ENCODE data around the gene RAD51B.

Gene RAD51B

DNA sequence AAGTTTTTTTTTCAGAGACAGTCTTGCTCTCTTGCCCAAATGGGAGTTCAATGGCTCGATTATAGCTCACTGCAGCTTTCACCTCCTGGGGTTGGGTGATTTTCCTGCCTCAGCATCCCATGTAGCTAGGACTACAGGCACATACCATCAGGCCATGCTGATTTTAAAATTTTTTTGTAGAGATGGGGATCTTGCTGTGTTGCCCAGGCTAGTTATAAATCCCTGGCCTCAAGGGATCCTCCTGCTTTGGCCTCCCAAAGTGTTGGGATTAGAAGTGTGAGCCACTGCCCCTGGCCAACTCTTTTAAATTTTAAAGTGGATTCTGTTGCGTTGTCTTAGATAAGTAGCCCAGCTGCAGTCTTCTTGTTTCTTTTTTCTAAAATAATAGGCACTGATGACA is 115.8 kb downstream of the RAD51B start:
- no peak overlapping the region for H3K4me3 ChIP-seq (ENCODE audit: low read depth, low read length)
- H3K27me3 ChIP-seq (replicated peaks) = no peaks in the 10 kb centered on the region
- in situ Hi-C loops (cut with HindIII; ENCODE audit: low pct_ligation_motif_present, low sequenced_read_pairs) = loop anchor here (25.0 kb wide), 1 partner anchor 877 kb away; no protein-coding TSS in a partner anchor
- H3K36me3 ChIP-seq (replicated peaks) = no peaks in the 10 kb centered on the region
- no peak overlapping the region for H3K27ac ChIP-seq
- TF ChIP-seq, protein P1, sequence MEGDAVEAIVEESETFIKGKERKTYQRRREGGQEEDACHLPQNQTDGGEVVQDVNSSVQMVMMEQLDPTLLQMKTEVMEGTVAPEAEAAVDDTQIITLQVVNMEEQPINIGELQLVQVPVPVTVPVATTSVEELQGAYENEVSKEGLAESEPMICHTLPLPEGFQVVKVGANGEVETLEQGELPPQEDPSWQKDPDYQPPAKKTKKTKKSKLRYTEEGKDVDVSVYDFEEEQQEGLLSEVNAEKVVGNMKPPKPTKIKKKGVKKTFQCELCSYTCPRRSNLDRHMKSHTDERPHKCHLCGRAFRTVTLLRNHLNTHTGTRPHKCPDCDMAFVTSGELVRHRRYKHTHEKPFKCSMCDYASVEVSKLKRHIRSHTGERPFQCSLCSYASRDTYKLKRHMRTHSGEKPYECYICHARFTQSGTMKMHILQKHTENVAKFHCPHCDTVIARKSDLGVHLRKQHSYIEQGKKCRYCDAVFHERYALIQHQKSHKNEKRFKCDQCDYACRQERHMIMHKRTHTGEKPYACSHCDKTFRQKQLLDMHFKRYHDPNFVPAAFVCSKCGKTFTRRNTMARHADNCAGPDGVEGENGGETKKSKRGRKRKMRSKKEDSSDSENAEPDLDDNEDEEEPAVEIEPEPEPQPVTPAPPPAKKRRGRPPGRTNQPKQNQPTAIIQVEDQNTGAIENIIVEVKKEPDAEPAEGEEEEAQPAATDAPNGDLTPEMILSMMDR (IDR thresholded peaks at IDR 0.05; ENCODE audit: low read depth, low read length, missing control alignments) = no peak
- no peak for DNase-seq

DNA sequence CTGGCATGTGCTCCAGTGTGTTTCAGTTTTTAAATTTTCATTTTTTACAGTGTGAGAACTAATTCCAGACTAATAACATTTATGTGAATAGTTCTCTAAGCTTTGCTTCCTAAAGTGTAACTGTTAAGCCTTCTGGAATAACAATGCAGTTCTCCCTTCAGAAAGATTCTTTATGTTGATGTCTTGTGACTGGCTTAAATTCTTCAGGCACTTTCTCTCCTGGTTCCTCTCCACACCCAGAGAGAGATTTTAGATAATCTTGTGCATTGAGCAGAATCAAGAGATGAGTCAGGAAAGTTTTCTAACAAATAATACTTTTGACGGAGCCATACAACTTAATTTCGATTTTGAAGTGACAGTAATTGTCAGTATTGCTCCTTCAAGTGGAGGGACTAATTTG is 118.5 kb downstream of the RAD51B start:
- Histone ChIP-seq H3K27ac (no peak overlapping the region), H3K36me3 (replicated peaks) (no peaks in the 10 kb centered on the region), H3K27me3 (replicated peaks) (no peaks in the 10 kb centered on the region), H3K4me3 (ENCODE audit: low read depth, low read length) (no peak overlapping the region)
- in situ Hi-C loops (cut with HindIII; ENCODE audit: low pct_ligation_motif_present, low sequenced_read_pairs) = loop anchor here (25.0 kb wide), 1 partner anchor 874 kb away; no protein-coding TSS in a partner anchor
- TF ChIP-seq, protein P1 (IDR thresholded peaks at IDR 0.05; ENCODE audit: low read depth, low read length, missing control alignments) = no peak
- DNase-seq = no peak

DNA sequence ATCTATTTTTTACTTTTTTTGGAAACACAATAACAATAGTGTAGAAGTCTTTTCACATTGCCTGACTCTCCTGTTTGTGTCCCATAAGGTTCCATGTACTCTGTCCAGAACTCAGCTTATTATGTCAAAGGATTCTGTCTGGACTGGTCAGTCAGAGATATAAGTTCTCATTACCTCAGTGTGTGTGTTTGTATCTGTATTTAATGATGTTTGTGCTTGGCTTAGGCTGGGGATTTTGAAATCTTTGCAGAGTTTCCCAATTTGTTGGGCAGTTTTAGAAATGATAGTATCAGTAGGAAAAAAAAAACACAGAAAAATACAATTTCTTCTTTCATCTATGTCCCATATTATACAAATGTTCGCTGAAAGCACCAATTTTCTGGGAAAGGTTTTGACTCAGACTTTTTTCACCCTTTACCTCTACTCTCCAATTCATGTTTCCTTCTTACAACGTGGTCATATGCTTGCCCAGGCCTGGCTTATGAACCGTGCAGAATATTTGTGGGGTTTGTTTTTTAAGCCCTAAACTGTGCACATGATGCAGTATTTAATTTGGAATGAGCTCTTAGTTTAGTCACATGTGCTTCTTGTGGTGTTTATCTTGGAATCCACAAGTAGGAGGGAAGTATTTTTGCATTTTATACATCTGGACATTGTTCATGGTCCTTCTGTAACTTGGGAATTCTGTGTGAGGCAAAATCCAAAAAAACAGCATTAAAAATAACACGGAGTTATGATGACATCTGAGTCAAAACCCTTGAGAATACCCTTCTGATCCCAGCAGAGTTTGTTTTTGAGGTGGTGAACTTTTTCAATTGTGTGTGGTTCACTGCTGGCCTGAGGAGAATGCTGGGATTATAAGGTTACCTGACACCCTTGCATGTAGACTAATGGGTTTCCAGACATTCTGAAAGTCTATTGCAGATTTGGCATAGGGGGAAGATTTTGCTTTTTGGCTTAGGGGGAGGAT is 121.2 kb downstream of the RAD51B start:
- peak; percentile 36 for DNase-seq
- peak overlapping the region; percentile 36 for H3K27ac ChIP-seq
- in situ Hi-C loops (cut with HindIII; ENCODE audit: low pct_ligation_motif_present, low sequenced_read_pairs) = loop anchor here (25.0 kb wide), 1 partner anchor 872 kb away; no protein-coding TSS in a partner anchor
- H3K27me3 ChIP-seq (replicated peaks) = no peaks in the 10 kb centered on the region
- TF ChIP-seq, protein P1 (IDR thresholded peaks at IDR 0.05; ENCODE audit: low read depth, low read length, missing control alignments) = no peak
- no peaks in the 10 kb centered on the region for H3K36me3 ChIP-seq (replicated peaks)
- H3K4me3 ChIP-seq (ENCODE audit: low read depth, low read length) = no peak overlapping the region

DNA sequence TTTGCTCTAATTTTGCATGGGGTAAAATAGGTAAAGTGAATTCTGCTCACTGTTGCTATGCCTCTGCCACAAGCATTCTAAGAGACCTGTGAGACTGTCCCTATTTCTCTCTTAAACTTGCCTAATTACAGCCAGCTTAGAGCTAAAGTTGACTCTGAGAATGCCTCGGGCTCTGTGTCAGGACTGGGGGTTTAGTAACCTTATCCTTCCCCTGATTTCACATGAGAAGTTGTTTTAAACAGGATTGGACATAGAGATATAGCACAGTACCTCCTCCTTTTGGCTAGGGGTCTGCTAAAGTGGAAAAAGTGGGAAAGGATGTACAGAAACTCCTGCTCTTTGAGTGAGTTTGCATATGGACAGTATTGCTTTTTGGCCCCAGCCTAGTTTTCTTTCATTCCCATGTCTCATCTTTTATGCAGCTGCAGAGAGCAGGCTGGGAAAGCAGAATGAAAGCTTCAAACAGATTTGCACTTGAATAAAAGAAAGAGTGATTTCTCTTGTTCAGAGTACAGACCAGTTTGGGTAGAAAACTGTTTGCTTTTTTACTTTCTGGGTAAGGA is 122.0 kb downstream of the RAD51B start:
- Histone ChIP-seq H3K4me3 (ENCODE audit: low read depth, low read length) (no peak overlapping the region), H3K36me3 (replicated peaks) (no peaks in the 10 kb centered on the region), H3K27ac (peak overlapping the region; percentile 36), H3K27me3 (replicated peaks) (no peaks in the 10 kb centered on the region)
- DNase-seq = peak; percentile 2
- TF ChIP-seq, protein P1 (IDR thresholded peaks at IDR 0.05; ENCODE audit: low read depth, low read length, missing control alignments) = no peak
- in situ Hi-C loops (cut with HindIII; ENCODE audit: low pct_ligation_motif_present, low sequenced_read_pairs) = loop anchor here (25.0 kb wide), 1 partner anchor 871 kb away; no protein-coding TSS in a partner anchor

DNA sequence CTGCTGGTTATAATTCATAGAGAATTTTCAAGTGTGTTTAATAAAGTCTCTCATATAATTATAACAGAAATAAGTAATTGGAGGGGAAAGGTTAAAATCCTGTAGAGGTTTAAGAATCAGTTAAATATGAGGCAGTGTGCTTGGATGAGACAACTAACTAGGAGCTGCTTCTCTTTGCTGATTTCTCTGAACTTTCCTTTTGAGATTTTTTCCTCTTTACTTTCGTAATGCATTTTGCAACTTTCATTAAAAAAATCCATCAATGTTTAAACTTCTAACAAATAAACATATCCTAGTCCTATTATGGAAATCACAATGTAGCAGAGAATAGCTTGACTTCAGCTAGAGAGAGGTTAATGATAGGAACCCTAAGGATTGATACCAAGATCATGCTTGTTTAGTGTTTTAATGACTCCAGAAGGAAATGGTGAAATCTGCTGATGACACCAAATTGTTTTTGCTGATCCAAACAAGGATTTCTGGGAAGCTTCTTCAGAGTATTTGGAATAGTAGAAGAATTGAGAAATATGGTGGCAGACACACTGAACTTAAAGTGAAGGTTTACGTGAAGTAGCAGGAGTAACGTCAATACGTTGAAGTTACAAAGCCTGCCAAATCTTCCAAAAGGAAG is 122.6 kb downstream of the RAD51B start:
- no peak overlapping the region for H3K27ac ChIP-seq
- in situ Hi-C loops (cut with HindIII; ENCODE audit: low pct_ligation_motif_present, low sequenced_read_pairs) = loop anchor here (25.0 kb wide), 1 partner anchor 870 kb away; no protein-coding TSS in a partner anchor
- DNase-seq = no peak
- TF ChIP-seq, protein P1 (IDR thresholded peaks at IDR 0.05; ENCODE audit: low read depth, low read length, missing control alignments) = no peak
- no peaks in the 10 kb centered on the region for H3K36me3 ChIP-seq (replicated peaks)
- no peak overlapping the region for H3K4me3 ChIP-seq (ENCODE audit: low read depth, low read length)
- H3K27me3 ChIP-seq (replicated peaks) = no peaks in the 10 kb centered on the region
